C4-2B (cell line): ENCODE data around the gene HES2.

ENCODE experiments used
- ZFX ChIP-seq: fragments of 450-650 bp; IDR thresholded peaks from 2 replicates; pipeline ENCODE4 v1.6.1; 2017
- TF ChIP-seq, protein P1 (sequence below): fragments of 450-650 bp; conservative IDR thresholded peaks from 2 replicates; pipeline ENCODE4 v1.5.1; 2017; ENCODE audit warnings: mild to moderate bottlenecking

DNA sequence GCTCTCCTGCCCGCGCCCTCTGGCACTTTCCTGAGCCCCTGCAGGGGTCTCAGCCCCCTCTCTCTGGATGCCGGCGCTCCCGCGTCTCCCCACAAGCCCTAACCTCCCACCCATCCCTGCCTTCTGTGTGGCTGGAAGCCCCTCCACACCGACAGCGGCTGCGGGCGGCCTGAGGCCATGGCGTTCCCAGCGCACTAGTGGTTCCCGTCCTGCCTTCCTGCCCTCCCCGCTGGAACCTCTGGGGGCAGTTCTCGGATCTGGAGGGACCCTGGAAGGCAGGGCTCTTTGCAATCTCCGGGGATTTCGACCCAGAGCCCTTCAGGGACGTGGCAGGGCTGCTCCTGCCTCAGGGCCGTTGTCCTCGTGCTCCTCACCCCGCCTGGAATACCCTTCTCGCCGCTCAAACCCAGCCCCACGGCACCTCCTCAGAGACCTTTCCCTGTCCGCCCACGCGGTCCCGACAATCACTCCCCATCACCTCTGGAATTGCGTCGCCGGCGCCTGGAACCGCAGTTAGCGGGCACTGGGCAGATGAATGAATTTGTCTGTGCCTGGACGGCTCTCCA lies 4.4 kb upstream of the HES2 start:
- TF ChIP-seq, protein P1, sequence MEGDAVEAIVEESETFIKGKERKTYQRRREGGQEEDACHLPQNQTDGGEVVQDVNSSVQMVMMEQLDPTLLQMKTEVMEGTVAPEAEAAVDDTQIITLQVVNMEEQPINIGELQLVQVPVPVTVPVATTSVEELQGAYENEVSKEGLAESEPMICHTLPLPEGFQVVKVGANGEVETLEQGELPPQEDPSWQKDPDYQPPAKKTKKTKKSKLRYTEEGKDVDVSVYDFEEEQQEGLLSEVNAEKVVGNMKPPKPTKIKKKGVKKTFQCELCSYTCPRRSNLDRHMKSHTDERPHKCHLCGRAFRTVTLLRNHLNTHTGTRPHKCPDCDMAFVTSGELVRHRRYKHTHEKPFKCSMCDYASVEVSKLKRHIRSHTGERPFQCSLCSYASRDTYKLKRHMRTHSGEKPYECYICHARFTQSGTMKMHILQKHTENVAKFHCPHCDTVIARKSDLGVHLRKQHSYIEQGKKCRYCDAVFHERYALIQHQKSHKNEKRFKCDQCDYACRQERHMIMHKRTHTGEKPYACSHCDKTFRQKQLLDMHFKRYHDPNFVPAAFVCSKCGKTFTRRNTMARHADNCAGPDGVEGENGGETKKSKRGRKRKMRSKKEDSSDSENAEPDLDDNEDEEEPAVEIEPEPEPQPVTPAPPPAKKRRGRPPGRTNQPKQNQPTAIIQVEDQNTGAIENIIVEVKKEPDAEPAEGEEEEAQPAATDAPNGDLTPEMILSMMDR: no peak
- TF ChIP-seq ZFX: no peak
